Measurements from ENCODE around the gene EEF1AKMT4. TPM values are rescaled to one million over a fixed set of nuclear protein-coding genes. Genes with fewer than 3 reads are reported as not detected.

The EEF1AKMT4 gene
- total and polyA plus RNA-seq, 3 donors from 2014 or later, result 10.2 to 16.9 (median 15.0) TPM

DNA sequence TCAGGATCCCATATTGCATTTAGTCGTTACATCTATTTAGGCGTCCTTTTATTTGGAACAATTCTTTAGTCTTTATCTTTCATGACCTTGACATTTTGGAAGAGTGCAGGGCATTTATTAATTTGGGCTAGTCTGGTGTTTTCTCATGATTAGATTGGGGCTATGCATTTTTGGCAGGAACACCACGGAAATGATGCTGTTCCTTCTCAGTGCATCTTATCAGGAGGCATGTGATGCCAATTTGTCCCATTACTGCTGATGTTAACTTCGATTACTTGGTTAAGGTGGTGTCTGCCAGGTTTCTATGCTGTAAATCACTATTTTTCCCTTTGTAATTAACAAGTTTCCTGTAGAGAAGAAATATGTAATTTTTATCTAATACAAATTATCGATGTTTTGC, 38.2 kb upstream of the EEF1AKMT4 start:
- no peak for TF ChIP-seq POLR2A (IDR thresholded peaks at IDR 0.05)
- no peaks in the 10 kb centered on the region for H3K36me3 ChIP-seq (ENCODE audit: low read depth, missing control alignments)
- intact Hi-C loops (cut with DNase I; ENCODE audit: low total_unique reads), result no loop called here
- H3K4me1 ChIP-seq, result peaks cover 22% of the 10 kb centered on the region
- no peak for DNase-seq
- H3K27me3 ChIP-seq, result no peaks in the 10 kb centered on the region
- 33 to 40% methylated on average over 5 of the region's 5 CpGs for WGBS, 2 donors
- no peak overlapping the region for H3K4me3 ChIP-seq
- peak overlapping the region in 1 of 2 donors; percentile 33 for H3K27ac ChIP-seq
- no peaks in the 10 kb centered on the region for H3K9me3 ChIP-seq

DNA sequence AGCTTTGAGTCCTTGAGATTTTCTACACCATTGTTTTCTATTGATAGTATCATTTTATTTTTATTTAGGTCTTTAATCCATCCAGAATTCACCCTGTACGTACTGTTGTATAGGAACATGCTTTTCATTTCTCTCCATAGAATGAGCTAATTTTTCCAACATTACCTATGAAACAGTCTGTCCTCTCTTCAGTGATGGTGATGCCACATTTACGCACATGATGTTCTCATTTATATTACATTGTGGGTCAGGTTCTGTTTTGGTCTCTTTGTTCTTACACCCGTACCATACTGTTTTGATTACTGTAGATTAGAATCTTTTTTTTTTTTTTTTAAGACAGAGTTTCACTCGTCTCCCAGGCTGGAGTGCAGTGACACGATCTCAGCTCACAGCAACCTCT, 37.8 kb upstream of the EEF1AKMT4 start:
- 38 to 39% methylated on average over 5 of the region's 5 CpGs for WGBS, 2 donors
- H3K4me3 ChIP-seq, result no peak overlapping the region
- TF ChIP-seq, protein P1, sequence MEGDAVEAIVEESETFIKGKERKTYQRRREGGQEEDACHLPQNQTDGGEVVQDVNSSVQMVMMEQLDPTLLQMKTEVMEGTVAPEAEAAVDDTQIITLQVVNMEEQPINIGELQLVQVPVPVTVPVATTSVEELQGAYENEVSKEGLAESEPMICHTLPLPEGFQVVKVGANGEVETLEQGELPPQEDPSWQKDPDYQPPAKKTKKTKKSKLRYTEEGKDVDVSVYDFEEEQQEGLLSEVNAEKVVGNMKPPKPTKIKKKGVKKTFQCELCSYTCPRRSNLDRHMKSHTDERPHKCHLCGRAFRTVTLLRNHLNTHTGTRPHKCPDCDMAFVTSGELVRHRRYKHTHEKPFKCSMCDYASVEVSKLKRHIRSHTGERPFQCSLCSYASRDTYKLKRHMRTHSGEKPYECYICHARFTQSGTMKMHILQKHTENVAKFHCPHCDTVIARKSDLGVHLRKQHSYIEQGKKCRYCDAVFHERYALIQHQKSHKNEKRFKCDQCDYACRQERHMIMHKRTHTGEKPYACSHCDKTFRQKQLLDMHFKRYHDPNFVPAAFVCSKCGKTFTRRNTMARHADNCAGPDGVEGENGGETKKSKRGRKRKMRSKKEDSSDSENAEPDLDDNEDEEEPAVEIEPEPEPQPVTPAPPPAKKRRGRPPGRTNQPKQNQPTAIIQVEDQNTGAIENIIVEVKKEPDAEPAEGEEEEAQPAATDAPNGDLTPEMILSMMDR (IDR thresholded peaks at IDR 0.05), result no peak
- TF ChIP-seq POLR2A (IDR thresholded peaks at IDR 0.05), result no peak
- H3K27ac ChIP-seq, result peak overlapping the region in 1 of 2 donors; percentile 33
- intact Hi-C loops (cut with DNase I; ENCODE audit: low total_unique reads), result no loop called here
- no peaks in the 10 kb centered on the region for H3K9me3 ChIP-seq
- no peak for DNase-seq
- H3K27me3 ChIP-seq, result no peaks in the 10 kb centered on the region
- H3K4me1 ChIP-seq, result peaks cover 22% of the 10 kb centered on the region
- H3K36me3 ChIP-seq (ENCODE audit: low read depth, missing control alignments), result no peaks in the 10 kb centered on the region

DNA sequence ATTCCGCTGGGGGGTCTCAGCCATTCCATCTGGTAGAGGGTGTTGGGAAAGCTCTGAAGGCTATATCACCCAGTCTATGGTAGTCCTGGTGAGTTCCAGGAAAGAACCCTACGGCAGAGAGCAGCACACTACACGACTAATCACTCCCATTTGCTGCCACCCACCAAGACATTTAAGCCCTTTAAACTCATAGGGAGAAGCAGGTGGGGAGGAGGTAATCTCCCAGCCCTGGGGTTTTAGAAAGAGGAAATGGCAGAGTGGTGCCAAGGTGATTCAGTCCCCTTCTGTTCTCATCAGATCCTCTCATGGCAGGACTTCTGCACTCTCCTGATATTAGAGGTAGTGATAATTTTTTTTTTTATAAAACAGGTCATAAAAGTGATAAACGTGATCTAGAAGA, 30.7 kb upstream of the EEF1AKMT4 start:
- DNase-seq, result no peak
- no peaks in the 10 kb centered on the region for H3K9me3 ChIP-seq
- H3K27ac ChIP-seq, result no peak overlapping the region
- intact Hi-C loops (cut with DNase I; ENCODE audit: low total_unique reads), result no loop called here
- TF ChIP-seq POLR2A (IDR thresholded peaks at IDR 0.05), result no peak
- TF ChIP-seq, protein P1 (IDR thresholded peaks at IDR 0.05), result no peak
- 60 to 85% methylated on average over 4 of the region's 4 CpGs for WGBS, 2 donors
- H3K27me3 ChIP-seq, result no peaks in the 10 kb centered on the region
- H3K4me1 ChIP-seq, result no peaks in the 10 kb centered on the region
- no peaks in the 10 kb centered on the region for H3K36me3 ChIP-seq (ENCODE audit: low read depth, missing control alignments)
- H3K4me3 ChIP-seq, result no peak overlapping the region

DNA sequence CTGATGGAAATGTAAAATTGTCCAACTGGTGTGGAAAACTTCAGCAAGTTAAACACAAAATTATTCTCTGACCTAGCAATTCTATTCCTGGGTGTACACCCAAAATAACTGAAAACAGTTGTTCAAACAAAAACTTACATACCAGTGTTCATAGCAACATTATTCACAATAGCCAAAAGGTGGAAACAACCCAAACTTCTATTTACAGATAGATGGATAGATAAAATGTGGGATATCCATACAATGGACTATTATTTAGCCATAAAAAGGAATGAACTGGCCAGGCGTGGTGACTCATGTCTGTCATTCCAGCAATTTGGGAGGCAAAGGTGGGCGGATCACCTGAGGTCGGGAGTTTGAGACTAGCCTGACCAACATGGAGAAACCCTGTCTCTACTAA, 27.0 kb upstream of the EEF1AKMT4 start:
- H3K36me3 ChIP-seq (ENCODE audit: low read depth, missing control alignments), result no peaks in the 10 kb centered on the region
- no peak overlapping the region for H3K27ac ChIP-seq
- DNase-seq, result no peak
- H3K4me3 ChIP-seq, result no peak overlapping the region
- intact Hi-C loops (cut with DNase I; ENCODE audit: low total_unique reads), result no loop called here
- 78 to 84% methylated on average over 3 of the region's 3 CpGs for WGBS, 2 donors
- TF ChIP-seq, protein P1 (IDR thresholded peaks at IDR 0.05), result no peak
- no peak for TF ChIP-seq POLR2A (IDR thresholded peaks at IDR 0.05)
- no peaks in the 10 kb centered on the region for H3K9me3 ChIP-seq
- H3K27me3 ChIP-seq, result no peaks in the 10 kb centered on the region
- H3K4me1 ChIP-seq, result no peaks in the 10 kb centered on the region

DNA sequence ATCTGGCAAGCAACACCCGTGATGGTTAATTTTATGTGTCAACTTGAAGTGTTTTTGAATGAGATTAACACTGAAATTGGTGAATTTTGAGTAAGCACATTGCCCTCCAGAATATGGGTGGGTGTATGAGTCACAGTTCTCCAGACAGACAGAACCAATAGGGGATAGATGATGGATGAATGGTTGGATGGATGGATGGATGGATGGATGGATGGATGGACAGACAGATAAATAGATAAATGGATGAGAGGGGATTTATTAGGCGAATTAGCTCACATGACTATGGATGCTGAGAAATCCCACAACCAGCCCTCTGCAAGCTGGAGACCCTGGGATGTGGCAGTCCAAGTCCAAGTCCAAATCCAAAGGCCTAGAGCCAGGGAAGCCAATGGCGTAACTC, 25.5 kb upstream of the EEF1AKMT4 start:
- intact Hi-C loops (cut with DNase I; ENCODE audit: low total_unique reads), result no loop called here
- H3K36me3 ChIP-seq (ENCODE audit: low read depth, missing control alignments), result no peaks in the 10 kb centered on the region
- no peak for DNase-seq
- H3K27me3 ChIP-seq, result no peaks in the 10 kb centered on the region
- 77 to 83% methylated on average over 3 of the region's 3 CpGs for WGBS, 2 donors
- no peak overlapping the region for H3K27ac ChIP-seq
- TF ChIP-seq, protein P1 (IDR thresholded peaks at IDR 0.05), result no peak
- TF ChIP-seq POLR2A (IDR thresholded peaks at IDR 0.05), result no peak
- no peaks in the 10 kb centered on the region for H3K4me1 ChIP-seq
- no peaks in the 10 kb centered on the region for H3K9me3 ChIP-seq
- no peak overlapping the region for H3K4me3 ChIP-seq
